HCT116 (cell line): ENCODE results near the gene AKAP13. TPM values are rescaled to one million over a fixed set of nuclear protein-coding genes. Genes with fewer than 3 reads are reported as not detected.

Source experiments
- ATAC-seq: fragments of 200-7000 bp; cut with Tn5 transposase; 2 replicates; pipeline ENCODE4 v1.9.1; 2020; ENCODE audit warnings: mild to moderate bottlenecking, moderate library complexity
- BruUV-seq: library from RNA; stranded (reverse); fragments of 400-500 nt; replicated peaks from 2 replicates; lab custom pipeline; 2021; lab: Mats Ljungman, UMichigan
- CTCF ChIA-PET: fragments of 300-600 bp; sonication (Branson Sonifier 250); formaldehyde crosslinking; loops from one replicate; lab custom pipeline; 2021; ENCODE audit warnings: antibody characterized with exemption; lab: Charles Lee
- POLR2A ChIA-PET: fragments of 300-600, 350-600 bp; sonication (Branson Sonifier 250); formaldehyde crosslinking; loops from one replicate; lab custom pipeline; 2021; ENCODE audit warnings: antibody characterized with exemption; lab: Charles Lee
- RAD21 ChIA-PET, 2 experiments: fragments of 300-600 bp; sonication (Branson Sonifier 250); formaldehyde crosslinking; loops; one replicate each; lab custom pipeline; 2023; ENCODE audit warnings: low total read pairs in 2 of 2; ENCODE audit not compliant: uncharacterized antibody in 2 of 2, unreplicated experiment in 2 of 2, low non-redundant PET in 1 of 2; lab: Charles Lee
- DNase-seq: peaks from one replicate; pipeline ENCODE4 v3.0.0-alpha.2; 2010; ENCODE audit warnings: low read depth, low spot score
- H2AFZ ChIP-seq: fragments of 200-600 bp; shearing (Covaris generic), sonication (generic); 2 replicates; pipeline ENCODE4 v1.6.1; 2017; ENCODE audit warnings: low read depth, mixed run types, mixed read lengths, antibody characterized with exemption, low read length; ENCODE audit not compliant: poor library complexity, severe bottlenecking
- H3K27ac ChIP-seq: 2 replicates; pipeline ENCODE4 v1.5.1; 2012; ENCODE audit warnings: low read depth, low read length
- H3K27me3 ChIP-seq: fragments of 200-600 bp; sonication (generic); 2 replicates; pipeline ENCODE4 v1.6.1; 2016; ENCODE audit warnings: mixed run types, low read length, mixed read lengths; ENCODE audit not compliant: insufficient read depth
- H3K36me3 ChIP-seq, 2 experiments: fragments of 200-500 bp in 1 of 2; fragments of 200-600 bp in 1 of 2; sonication (Bioruptor generic) in 1 of 2; sonication (generic) in 1 of 2; 2 replicates each; pipeline versions ENCODE4 v1.5.1 to v1.6.1; 2014 to 2016; ENCODE audit warnings: low read length in 2 of 2, inconsistent platforms in 1 of 2, mixed read lengths in 1 of 2, mixed run types in 1 of 2; ENCODE audit not compliant: insufficient read depth in 2 of 2, control insufficient read depth in 1 of 2
- H3K4me1 ChIP-seq, 2 experiments: fragments of 200-600 bp in 1 of 2; sonication (generic) in 1 of 2; 2 replicates each; pipeline versions ENCODE4 v1.5.1 to v1.6.1; 2012 to 2017; ENCODE audit warnings: low read length in 2 of 2, inconsistent platforms in 1 of 2, mild to moderate bottlenecking in 1 of 2, mixed read lengths in 1 of 2, mixed run types in 1 of 2, moderate library complexity in 1 of 2; ENCODE audit not compliant: insufficient read depth in 2 of 2, control insufficient read depth in 1 of 2
- H3K4me2 ChIP-seq: fragments of 200-600 bp; sonication (generic); 2 replicates; pipeline ENCODE4 v1.6.1; 2017; ENCODE audit warnings: mixed run types, low read length, mixed read lengths
- H3K4me3 ChIP-seq, 2 experiments: fragments of 200-600 bp in 1 of 2; sonication (generic) in 1 of 2; replicated peaks in 1 of 2; 2 replicates each; pipeline ENCODE4 v1.5.1; 2011 to 2016; ENCODE audit warnings: low read length in 2 of 2, control low read depth in 1 of 2, low read depth in 1 of 2, mild to moderate bottlenecking in 1 of 2, mixed read lengths in 1 of 2, mixed run types in 1 of 2
- H3K79me2 ChIP-seq: fragments of 200-600 bp; sonication (generic); 2 replicates; pipeline ENCODE4 v1.6.1; 2017; ENCODE audit warnings: mild to moderate bottlenecking, mixed run types, low read length, moderate library complexity, mixed read lengths; ENCODE audit not compliant: insufficient read depth
- H3K9ac ChIP-seq: fragments of 200-600 bp; sonication (generic); 2 replicates; pipeline ENCODE4 v1.6.1; 2016; ENCODE audit warnings: low read length, mixed read lengths
- H3K9me2 ChIP-seq: fragments of 200-600 bp; sonication (generic), shearing (Covaris generic); 2 replicates; pipeline ENCODE4 v1.6.1; 2017; ENCODE audit warnings: mixed run types, mild to moderate bottlenecking, moderate library complexity; ENCODE audit not compliant: insufficient read depth
- H3K9me3 ChIP-seq, 2 experiments: fragments of 200-500 bp in 1 of 2; fragments of 200-600 bp in 1 of 2; sonication (Bioruptor generic) in 1 of 2; sonication (generic) in 1 of 2; 2 replicates each; pipeline ENCODE4 v1.6.1; 2014 to 2017; ENCODE audit warnings: low read length in 2 of 2, mixed read lengths in 2 of 2, inconsistent platforms in 1 of 2, low read depth in 1 of 2, mild to moderate bottlenecking in 1 of 2, mixed run types in 1 of 2, moderate library complexity in 1 of 2; ENCODE audit not compliant: control insufficient read depth in 1 of 2, insufficient read depth in 1 of 2
- H4K20me1 ChIP-seq: fragments of 200-600 bp; sonication (generic), shearing (Covaris generic); 2 replicates; pipeline ENCODE4 v1.6.1; 2017; ENCODE audit warnings: mixed run types, mild to moderate bottlenecking, moderate library complexity; ENCODE audit not compliant: insufficient read depth
- CTCF ChIP-seq, 3 experiments: fragments of 200-600 bp in 1 of 3; sonication (generic) in 1 of 3; IDR thresholded peaks in 2 of 3; conservative IDR thresholded peaks in 1 of 3; 2 replicates each; pipeline ENCODE4 v1.5.1; 2012 to 2017; ENCODE audit warnings: low read depth in 2 of 3, low read length in 2 of 3, antibody characterized with exemption in 1 of 3, borderline replicate concordance in 1 of 3, control low read depth in 1 of 3, mild to moderate bottlenecking in 1 of 3, mixed read lengths in 1 of 3, mixed run types in 1 of 3, moderate library complexity in 1 of 3; ENCODE audit not compliant: insufficient read depth in 1 of 3
- ELF1 ChIP-seq: IDR thresholded peaks from 2 replicates; pipeline ENCODE4 v1.6.1; 2012; ENCODE audit warnings: low read depth, borderline replicate concordance
- EZH2phosphoT487 ChIP-seq: fragments of 200-600 bp; IDR thresholded peaks from 2 replicates; pipeline ENCODE4 v1.6.1; 2018; ENCODE audit warnings: antibody characterized with exemption, borderline replicate concordance
- FOSL1 ChIP-seq: IDR thresholded peaks from 2 replicates; pipeline ENCODE4 v1.6.1; 2012; ENCODE audit warnings: low read depth
- JUND ChIP-seq: IDR thresholded peaks from 2 replicates; pipeline ENCODE4 v1.6.1; 2012
- POLR2A ChIP-seq: IDR thresholded peaks from 2 replicates; pipeline ENCODE4 v1.7.0; 2011; ENCODE audit warnings: borderline replicate concordance; ENCODE audit not compliant: insufficient read depth, insufficient read length; ENCODE audit errors: extremely low read depth
- RAD21 ChIP-seq: IDR thresholded peaks from 2 replicates; pipeline ENCODE4 v1.6.1; 2012; ENCODE audit warnings: low read depth, mild to moderate bottlenecking
- SP1 ChIP-seq: IDR thresholded peaks from 2 replicates; pipeline ENCODE4 v1.6.1; 2012; ENCODE audit warnings: low read depth
- YY1 ChIP-seq: IDR thresholded peaks from 2 replicates; pipeline ENCODE4 v1.6.1; 2011; ENCODE audit warnings: low read length, low read depth, moderate library complexity, mild to moderate bottlenecking; ENCODE audit not compliant: insufficient replicate concordance; ENCODE audit errors: extremely low read depth
- intact Hi-C: fragments of 100-400 bp; cut with micrococcal nuclease; formaldehyde crosslinking; loops from 2 replicates; pipeline ENCODE4 v1.10.0; 2022
- total RNA-seq: library from RNA; stranded (reverse); gene quantifications from one replicate; pipeline ENCODE4 v1.2.1, GENCODE V29; 2021; ENCODE audit not compliant: unreplicated experiment
- TF ChIP-seq, protein P1 (sequence below): IDR thresholded peaks from 2 replicates; pipeline ENCODE4 v1.6.1; 2011; ENCODE audit warnings: mild to moderate bottlenecking, low read length, moderate library complexity; ENCODE audit not compliant: insufficient replicate concordance; ENCODE audit errors: extremely low read depth
- TF ChIP-seq, protein P2 (sequence below): IDR thresholded peaks from 2 replicates; pipeline ENCODE4 v1.6.1; 2012; ENCODE audit warnings: low read depth

Gene AKAP13
- total RNA-seq, 1 experiment from 2014 or later, result 43.1 TPM

DNA sequence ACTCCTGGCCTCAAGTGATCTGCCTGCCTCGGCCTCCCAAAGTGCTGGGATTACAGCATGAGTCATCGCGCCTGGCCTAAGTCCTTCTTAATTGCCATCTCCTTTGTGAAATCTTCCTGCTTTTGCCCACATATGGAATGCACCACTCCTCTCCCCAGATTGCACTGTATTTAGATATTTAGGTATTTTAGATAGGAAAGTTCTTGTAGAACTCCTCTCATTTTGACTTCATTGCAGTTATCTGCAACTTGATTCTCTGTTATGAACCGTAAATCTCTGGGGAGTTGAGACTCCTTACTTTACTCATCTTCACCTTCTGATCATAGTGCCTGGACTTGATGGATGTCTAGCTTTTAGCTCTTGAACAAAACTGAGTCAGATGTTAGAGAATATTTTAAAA, 150.7 kb downstream of the AKAP13 start:
- Histone ChIP-seq H3K4me3 (no peak overlapping the region), H3K79me2 (no peaks in the 10 kb centered on the region), H3K4me1 (no peaks in the 10 kb centered on the region), H2AFZ (no peak overlapping the region), H3K9me2 (no peaks in the 10 kb centered on the region), H3K4me2 (no peak overlapping the region), H3K27me3 (no peaks in the 10 kb centered on the region), H4K20me1 (no peaks in the 10 kb centered on the region), H3K9me3 (no peaks in the 10 kb centered on the region), H3K36me3 (peaks cover 2 to 5% of the 10 kb centered on the region in 2 experiments; a peak in 1 of 4 replicates), H3K27ac (no peak overlapping the region), H3K9ac (no peak overlapping the region)
- DNase-seq (no peak), ATAC-seq (no peak)
- intact Hi-C loops, result no loop called here
- ChIA-PET CTCF (no interaction called here), RAD21 (no interaction called here), POLR2A (no interaction called here)
- no TSS peak for BruUV-seq
- no peak for TF ChIP-seq ELF1
- no peak for TF ChIP-seq RAD21
- no peak for TF ChIP-seq SP1
- TF ChIP-seq, protein P1, sequence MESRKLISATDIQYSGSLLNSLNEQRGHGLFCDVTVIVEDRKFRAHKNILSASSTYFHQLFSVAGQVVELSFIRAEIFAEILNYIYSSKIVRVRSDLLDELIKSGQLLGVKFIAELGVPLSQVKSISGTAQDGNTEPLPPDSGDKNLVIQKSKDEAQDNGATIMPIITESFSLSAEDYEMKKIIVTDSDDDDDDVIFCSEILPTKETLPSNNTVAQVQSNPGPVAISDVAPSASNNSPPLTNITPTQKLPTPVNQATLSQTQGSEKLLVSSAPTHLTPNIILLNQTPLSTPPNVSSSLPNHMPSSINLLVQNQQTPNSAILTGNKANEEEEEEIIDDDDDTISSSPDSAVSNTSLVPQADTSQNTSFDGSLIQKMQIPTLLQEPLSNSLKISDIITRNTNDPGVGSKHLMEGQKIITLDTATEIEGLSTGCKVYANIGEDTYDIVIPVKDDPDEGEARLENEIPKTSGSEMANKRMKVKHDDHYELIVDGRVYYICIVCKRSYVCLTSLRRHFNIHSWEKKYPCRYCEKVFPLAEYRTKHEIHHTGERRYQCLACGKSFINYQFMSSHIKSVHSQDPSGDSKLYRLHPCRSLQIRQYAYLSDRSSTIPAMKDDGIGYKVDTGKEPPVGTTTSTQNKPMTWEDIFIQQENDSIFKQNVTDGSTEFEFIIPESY, result no peak
- no peak for TF ChIP-seq JUND
- no peak for TF ChIP-seq FOSL1
- TF ChIP-seq EZH2phosphoT487, result no peak
- no peak for TF ChIP-seq POLR2A
- TF ChIP-seq, protein P2, sequence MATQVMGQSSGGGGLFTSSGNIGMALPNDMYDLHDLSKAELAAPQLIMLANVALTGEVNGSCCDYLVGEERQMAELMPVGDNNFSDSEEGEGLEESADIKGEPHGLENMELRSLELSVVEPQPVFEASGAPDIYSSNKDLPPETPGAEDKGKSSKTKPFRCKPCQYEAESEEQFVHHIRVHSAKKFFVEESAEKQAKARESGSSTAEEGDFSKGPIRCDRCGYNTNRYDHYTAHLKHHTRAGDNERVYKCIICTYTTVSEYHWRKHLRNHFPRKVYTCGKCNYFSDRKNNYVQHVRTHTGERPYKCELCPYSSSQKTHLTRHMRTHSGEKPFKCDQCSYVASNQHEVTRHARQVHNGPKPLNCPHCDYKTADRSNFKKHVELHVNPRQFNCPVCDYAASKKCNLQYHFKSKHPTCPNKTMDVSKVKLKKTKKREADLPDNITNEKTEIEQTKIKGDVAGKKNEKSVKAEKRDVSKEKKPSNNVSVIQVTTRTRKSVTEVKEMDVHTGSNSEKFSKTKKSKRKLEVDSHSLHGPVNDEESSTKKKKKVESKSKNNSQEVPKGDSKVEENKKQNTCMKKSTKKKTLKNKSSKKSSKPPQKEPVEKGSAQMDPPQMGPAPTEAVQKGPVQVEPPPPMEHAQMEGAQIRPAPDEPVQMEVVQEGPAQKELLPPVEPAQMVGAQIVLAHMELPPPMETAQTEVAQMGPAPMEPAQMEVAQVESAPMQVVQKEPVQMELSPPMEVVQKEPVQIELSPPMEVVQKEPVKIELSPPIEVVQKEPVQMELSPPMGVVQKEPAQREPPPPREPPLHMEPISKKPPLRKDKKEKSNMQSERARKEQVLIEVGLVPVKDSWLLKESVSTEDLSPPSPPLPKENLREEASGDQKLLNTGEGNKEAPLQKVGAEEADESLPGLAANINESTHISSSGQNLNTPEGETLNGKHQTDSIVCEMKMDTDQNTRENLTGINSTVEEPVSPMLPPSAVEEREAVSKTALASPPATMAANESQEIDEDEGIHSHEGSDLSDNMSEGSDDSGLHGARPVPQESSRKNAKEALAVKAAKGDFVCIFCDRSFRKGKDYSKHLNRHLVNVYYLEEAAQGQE, result no peak
- no peak for TF ChIP-seq YY1
- no peak for TF ChIP-seq CTCF (IDR thresholded peaks at IDR 0.05 in 2 of 3, conservative IDR thresholded peaks at IDR 0.05 in 1 of 3; ENCODE audit: borderline replicate concordance in 1 of 3, insufficient read depth in 1 of 3, low read depth in 2 of 3, low read length in 2 of 3)
